ENCODE results near the gene PDXP. TPM values are rescaled to one million over a fixed set of nuclear protein-coding genes. Genes with fewer than 3 reads are reported as not detected.

PDXP gene
- total and polyA plus RNA-seq, 3 donors from 2014 or later = 51.9 to 117 (median 95.7) TPM

- WGBS, 2 donors = 51 to 54% methylated on average over 14 of the region's 14 CpGs
- Histone ChIP-seq H3K27me3 (no peaks in the 10 kb centered on the region), H3K4me3 (peak overlapping the region in 1 of 2 donors; percentile 67), H3K27ac (peak overlapping the region; percentile 8 to 72), H3K4me1 (peaks cover 37% of the 10 kb centered on the region), H3K36me3 (ENCODE audit: low read depth, missing control alignments) (no peaks in the 10 kb centered on the region), H3K9me3 (no peaks in the 10 kb centered on the region)
- no peak for DNase-seq
- TF ChIP-seq CTCF (IDR thresholded peaks at IDR 0.05) (no peak), POLR2A (IDR thresholded peaks at IDR 0.05) (no peak)
- intact Hi-C loops (cut with DNase I; ENCODE audit: low total_unique reads) = loop anchor here (10.0 kb wide), 1 partner anchor 135 kb away; no protein-coding TSS in a partner anchor
Measured at GRCh38 chr22:37659897-37660708, 1.6 kb downstream of the PDXP start.

- Histone ChIP-seq H3K27ac (peak overlapping the region; percentile 53 to 72), H3K27me3 (no peaks in the 10 kb centered on the region), H3K4me1 (peaks cover 37% of the 10 kb centered on the region), H3K4me3 (no peak overlapping the region), H3K9me3 (no peaks in the 10 kb centered on the region), H3K36me3 (ENCODE audit: low read depth, missing control alignments) (no peaks in the 10 kb centered on the region)
- TF ChIP-seq POLR2A (IDR thresholded peaks at IDR 0.05) (no peak), CTCF (IDR thresholded peaks at IDR 0.05) (no peak)
- WGBS, 2 donors = 72% methylated on average over 2 of the region's 2 CpGs; no CpG with 5 or more reads in 1 of the 2 donors
- intact Hi-C loops (cut with DNase I; ENCODE audit: low total_unique reads) = loop anchor here (10.0 kb wide), 1 partner anchor 134 kb away; no protein-coding TSS in a partner anchor
- no peak for DNase-seq
Measured at GRCh38 chr22:37660709-37661045, 2.2 kb downstream of the PDXP start.

GRCh38 chr22:37661160-37661924 lies 2.8 kb downstream of the PDXP start:
- peak; percentile 70 for DNase-seq
- intact Hi-C loops (cut with DNase I; ENCODE audit: low total_unique reads) = loop anchor here (10.0 kb wide), 1 partner anchor 133 kb away; no protein-coding TSS in a partner anchor
- 40 to 59% methylated on average over 10 to 12 of the region's 12 CpGs for WGBS, 2 donors

GRCh38 chr22:37662039-37662438 lies 3.5 kb downstream of the PDXP start:
- WGBS, 2 donors = 65 to 68% methylated on average over 5 of the region's 5 CpGs
- no peak for DNase-seq
- Histone ChIP-seq H3K9me3 (no peaks in the 10 kb centered on the region), H3K27me3 (no peaks in the 10 kb centered on the region), H3K4me3 (no peak overlapping the region), H3K27ac (peak overlapping the region; percentile 53 to 72), H3K36me3 (ENCODE audit: low read depth, missing control alignments) (no peaks in the 10 kb centered on the region), H3K4me1 (peaks cover 40% of the 10 kb centered on the region)
- no peak for TF ChIP-seq CTCF (IDR thresholded peaks at IDR 0.05)
- intact Hi-C loops (cut with DNase I; ENCODE audit: low total_unique reads) = loop anchor here (10.0 kb wide), 1 partner anchor 133 kb away; no protein-coding TSS in a partner anchor

More at GRCh38 chr22:37661160-37661924, 2.8 kb downstream of the PDXP start:
- Histone ChIP-seq H3K27ac (peak overlapping the region; percentile 53 to 72), H3K4me3 (no peak overlapping the region), H3K36me3 (ENCODE audit: low read depth, missing control alignments) (no peaks in the 10 kb centered on the region), H3K4me1 (peaks cover 39% of the 10 kb centered on the region), H3K9me3 (no peaks in the 10 kb centered on the region), H3K27me3 (no peaks in the 10 kb centered on the region)
- TF ChIP-seq POLR2A (IDR thresholded peaks at IDR 0.05) (no peak), CTCF (IDR thresholded peaks at IDR 0.05) (peak in 1 of 3 experiments; percentile 18)
